A549 treated with DMSO at 1 μM for 4 hours (cell line): Measurements from ENCODE around the gene CTNNA3. TPM values are rescaled to one million over a fixed set of nuclear protein-coding genes. Genes with fewer than 3 reads are reported as not detected.

Experiments used
- total RNA-seq: library from RNA; stranded (reverse); fragments of 200-300 nt; extraction: Qiagen RNA extraction; gene quantifications from 5 replicates; pipeline ENCODE4 v1.2.3, GENCODE V29; 2022; ENCODE audit warnings: low read depth

CTNNA3 gene
- not detected in 5 replicates for total RNA-seq

DNA sequence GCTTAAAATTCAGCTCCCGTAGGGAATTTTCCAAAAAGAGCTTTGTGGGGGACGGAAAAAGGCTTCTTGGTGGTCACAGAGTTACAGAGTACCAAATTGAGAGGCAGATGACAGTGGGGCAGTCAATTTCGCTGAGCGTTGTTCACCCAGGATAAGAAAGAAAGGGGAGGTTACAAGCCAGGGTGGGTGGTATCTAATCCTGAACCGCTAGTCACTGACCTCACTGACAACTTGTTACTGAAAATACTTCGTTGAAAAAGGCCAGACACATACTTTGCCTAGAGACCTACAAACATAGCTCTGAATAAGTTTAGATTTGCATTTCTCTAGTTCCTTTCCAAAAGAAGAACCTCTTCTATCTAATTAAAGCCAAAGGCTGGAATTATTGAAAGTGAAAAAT, at the start of gene CTNNA3:
CTNNA3 (minus strand) TSS at position 167 of the 400 bp plus-strand sequence.

DNA sequence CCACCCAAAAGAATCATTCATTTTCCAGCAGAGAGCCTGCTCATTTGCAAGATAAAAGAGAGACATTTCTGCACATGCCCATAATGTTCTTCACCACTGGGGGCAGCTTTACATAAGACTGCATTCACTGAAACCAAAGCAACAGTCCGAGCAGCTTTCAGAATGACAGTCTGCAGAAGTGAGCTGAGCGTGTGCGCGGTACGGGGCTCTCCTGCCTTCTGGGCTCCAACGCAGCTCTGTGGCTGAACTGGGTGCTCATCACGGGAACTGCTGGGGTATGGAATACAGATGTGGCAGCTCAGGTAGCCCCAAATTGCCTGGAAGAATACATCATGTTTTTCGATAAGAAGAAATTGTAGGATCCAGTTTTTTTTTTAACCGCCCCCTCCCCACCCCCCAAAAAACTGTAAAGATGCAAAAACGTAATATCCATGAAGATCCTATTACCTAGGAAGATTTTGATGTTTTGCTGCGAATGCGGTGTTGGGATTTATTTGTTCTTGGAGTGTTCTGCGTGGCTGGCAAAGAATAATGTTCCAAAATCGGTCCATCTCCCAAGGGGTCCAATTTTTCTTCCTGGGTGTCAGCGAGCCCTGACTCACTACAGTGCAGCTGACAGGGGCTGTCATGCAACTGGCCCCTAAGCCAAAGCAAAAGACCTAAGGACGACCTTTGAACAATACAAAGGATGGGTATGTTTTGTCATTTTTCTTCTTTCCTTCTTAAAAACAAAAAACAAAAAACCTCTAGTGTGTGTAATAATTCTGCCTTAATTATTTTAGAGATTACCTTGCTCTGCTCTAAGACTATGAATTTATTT, 769.9 kb downstream of the CTNNA3 start, which contains the start of gene LRRTM3:
LRRTM3 (plus strand) TSS at position 141 of the 820 bp plus-strand sequence.

Other genes with a start within 250 kb of the CTNNA3 start
- 55.6 to 76.9 TPM (median 63.3 TPM) in 5 replicates for gene DNAJC12, start 142.0 kb upstream of the CTNNA3 start, total RNA-seq
- 26.1 to 32.9 TPM (median 27.8 TPM) in 5 replicates for gene SIRT1, start 188.5 kb upstream of the CTNNA3 start, total RNA-seq